ENCODE measurements around the gene ACOT13. TPM values are rescaled to one million over a fixed set of nuclear protein-coding genes. Genes with fewer than 3 reads are reported as not detected.

The ACOT13 gene
- total RNA-seq, 2 experiments from 2014 or later = 1.5 TPM

- no peak overlapping the region for H3K27ac Mint-ChIP-seq
- H3K9me3 ChIP-seq (ENCODE audit: control insufficient read depth in 1 of 2, insufficient read depth in 1 of 2, low read length in 2 of 2) = no peaks in the 10 kb centered on the region
- ATAC-seq (ENCODE audit: poor library complexity) (no peak), DNase-seq (no peak)
- no peak overlapping the region for H3K4me3 Mint-ChIP-seq
- CTCF ChIA-PET = no interaction called here
- H3K36me3 Mint-ChIP-seq (ENCODE audit: low read depth) = no peaks in the 10 kb centered on the region
- no peaks in the 10 kb centered on the region for H3K4me1 Mint-ChIP-seq (ENCODE audit: low read depth)
- no peak overlapping the region for H3K4me3 ChIP-seq (ENCODE audit: low read length)
- no peaks in the 10 kb centered on the region for H3K9me3 Mint-ChIP-seq
- no peaks in the 10 kb centered on the region for H3K27me3 ChIP-seq (ENCODE audit: control insufficient read depth in 1 of 2, insufficient read depth in 2 of 2, low read length in 2 of 2)
- no peaks in the 10 kb centered on the region for H3K36me3 ChIP-seq (ENCODE audit: insufficient read depth, low read length)
- POLR2A ChIA-PET = no interaction called here
- no peak for TF ChIP-seq CTCF (IDR thresholded peaks at IDR 0.05)
- H3K4me1 ChIP-seq (ENCODE audit: insufficient read depth, low read length) = no peaks in the 10 kb centered on the region
- intact Hi-C loops (cut with DNase I, micrococcal nuclease) = no loop called here
- no peak overlapping the region for H3K27ac ChIP-seq (ENCODE audit: low read depth in 1 of 2, low read length in 2 of 2)
- H3K27me3 Mint-ChIP-seq = no peaks in the 10 kb centered on the region
Observed at GRCh38 chr6:24621626-24622289, 45.1 kb upstream of the ACOT13 start.

- H3K27ac ChIP-seq (ENCODE audit: low read depth in 1 of 2, low read length in 2 of 2) = no peak overlapping the region
- intact Hi-C loops (cut with DNase I, micrococcal nuclease) = no loop called here
- ATAC-seq (ENCODE audit: poor library complexity) (no peak), DNase-seq (no peak)
- peaks cover 3% of the 10 kb centered on the region for H3K9me3 Mint-ChIP-seq
- H3K36me3 ChIP-seq (ENCODE audit: insufficient read depth, low read length) = no peaks in the 10 kb centered on the region
- TF ChIP-seq CTCF (IDR thresholded peaks at IDR 0.05) = no peak
- peaks cover 23% of the 10 kb centered on the region for H3K27me3 Mint-ChIP-seq
- ChIA-PET CTCF (no interaction called here), POLR2A (no interaction called here)
- no peaks in the 10 kb centered on the region for H3K27me3 ChIP-seq (ENCODE audit: control insufficient read depth in 1 of 2, insufficient read depth in 2 of 2, low read length in 2 of 2)
- no peaks in the 10 kb centered on the region for H3K9me3 ChIP-seq (ENCODE audit: control insufficient read depth in 1 of 2, insufficient read depth in 1 of 2, low read length in 2 of 2)
- H3K4me3 Mint-ChIP-seq = no peak overlapping the region
- H3K36me3 Mint-ChIP-seq (ENCODE audit: low read depth) = no peaks in the 10 kb centered on the region
- no peak overlapping the region for H3K4me3 ChIP-seq (ENCODE audit: low read length)
- no peaks in the 10 kb centered on the region for H3K4me1 ChIP-seq (ENCODE audit: insufficient read depth, low read length)
- no peak overlapping the region for H3K27ac Mint-ChIP-seq
- H3K4me1 Mint-ChIP-seq (ENCODE audit: low read depth) = no peaks in the 10 kb centered on the region
Observed at GRCh38 chr6:24630856-24631505, 35.9 kb upstream of the ACOT13 start.

GRCh38 chr6:24631671-24632070 is 35.2 kb upstream of the ACOT13 start:
- no peak for TF ChIP-seq CTCF (IDR thresholded peaks at IDR 0.05)
- Histone ChIP-seq H3K36me3 (ENCODE audit: insufficient read depth, low read length) (no peaks in the 10 kb centered on the region), H3K27ac (ENCODE audit: low read depth in 1 of 2, low read length in 2 of 2) (no peak overlapping the region), H3K27me3 (ENCODE audit: control insufficient read depth in 1 of 2, insufficient read depth in 2 of 2, low read length in 2 of 2) (no peaks in the 10 kb centered on the region), H3K9me3 (ENCODE audit: control insufficient read depth in 1 of 2, insufficient read depth in 1 of 2, low read length in 2 of 2) (no peaks in the 10 kb centered on the region), H3K4me3 (ENCODE audit: low read length) (no peak overlapping the region), H3K4me1 (ENCODE audit: insufficient read depth, low read length) (no peaks in the 10 kb centered on the region)
- Mint-ChIP-seq H3K27me3 (peaks cover 27% of the 10 kb centered on the region), H3K27ac (no peak overlapping the region), H3K4me3 (no peak overlapping the region), H3K4me1 (ENCODE audit: low read depth) (no peaks in the 10 kb centered on the region), H3K36me3 (ENCODE audit: low read depth) (no peaks in the 10 kb centered on the region), H3K9me3 (peaks cover 3% of the 10 kb centered on the region)
- POLR2A ChIA-PET = no interaction called here
- no peak for DNase-seq
- CTCF ChIA-PET = no interaction called here
- ATAC-seq (ENCODE audit: poor library complexity) = no peak
- intact Hi-C loops (cut with DNase I, micrococcal nuclease) = no loop called here
